ENCODE data around the gene SLC9A9. TPM values are rescaled to one million over a fixed set of nuclear protein-coding genes. Genes with fewer than 3 reads are reported as not detected.

Gene SLC9A9
- total RNA-seq, 2 donors from 2014 or later = 29.6 to 60.1 TPM

- ATAC-seq (ENCODE audit: insufficient number of reproducible peaks, low FRiP score, low read depth) (no peak), DNase-seq (ENCODE audit: low spot score) (no peak)
- no peak overlapping the region for H3K4me3 ChIP-seq
- no peaks in the 10 kb centered on the region for H3K9me3 ChIP-seq
- H3K27me3 ChIP-seq (replicated peaks; ENCODE audit: insufficient read depth) = no peaks in the 10 kb centered on the region
- H3K36me3 ChIP-seq = no peaks in the 10 kb centered on the region
- no peaks in the 10 kb centered on the region for H3K4me1 ChIP-seq (ENCODE audit: control insufficient read depth in 1 of 2, low read depth in 2 of 2)
- TF ChIP-seq, protein P1, sequence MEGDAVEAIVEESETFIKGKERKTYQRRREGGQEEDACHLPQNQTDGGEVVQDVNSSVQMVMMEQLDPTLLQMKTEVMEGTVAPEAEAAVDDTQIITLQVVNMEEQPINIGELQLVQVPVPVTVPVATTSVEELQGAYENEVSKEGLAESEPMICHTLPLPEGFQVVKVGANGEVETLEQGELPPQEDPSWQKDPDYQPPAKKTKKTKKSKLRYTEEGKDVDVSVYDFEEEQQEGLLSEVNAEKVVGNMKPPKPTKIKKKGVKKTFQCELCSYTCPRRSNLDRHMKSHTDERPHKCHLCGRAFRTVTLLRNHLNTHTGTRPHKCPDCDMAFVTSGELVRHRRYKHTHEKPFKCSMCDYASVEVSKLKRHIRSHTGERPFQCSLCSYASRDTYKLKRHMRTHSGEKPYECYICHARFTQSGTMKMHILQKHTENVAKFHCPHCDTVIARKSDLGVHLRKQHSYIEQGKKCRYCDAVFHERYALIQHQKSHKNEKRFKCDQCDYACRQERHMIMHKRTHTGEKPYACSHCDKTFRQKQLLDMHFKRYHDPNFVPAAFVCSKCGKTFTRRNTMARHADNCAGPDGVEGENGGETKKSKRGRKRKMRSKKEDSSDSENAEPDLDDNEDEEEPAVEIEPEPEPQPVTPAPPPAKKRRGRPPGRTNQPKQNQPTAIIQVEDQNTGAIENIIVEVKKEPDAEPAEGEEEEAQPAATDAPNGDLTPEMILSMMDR (IDR thresholded peaks at IDR 0.05) = no peak
- no peak overlapping the region for H3K27ac ChIP-seq
Observed at GRCh38 chr3:143657391-143657790, 190.9 kb downstream of the SLC9A9 start.

- Histone ChIP-seq H3K36me3 (no peaks in the 10 kb centered on the region), H3K27me3 (replicated peaks; ENCODE audit: insufficient read depth) (no peaks in the 10 kb centered on the region), H3K4me3 (no peak overlapping the region), H3K9me3 (no peaks in the 10 kb centered on the region), H3K27ac (no peak overlapping the region), H3K4me1 (ENCODE audit: control insufficient read depth in 1 of 2, low read depth in 2 of 2) (peaks cover 0 to 3% of the 10 kb centered on the region in 2 donors)
- no peak for ATAC-seq (ENCODE audit: insufficient number of reproducible peaks, low FRiP score, low read depth)
- TF ChIP-seq, protein P1 (IDR thresholded peaks at IDR 0.05) = no peak
- no peak for DNase-seq (ENCODE audit: low spot score)
Observed at GRCh38 chr3:143654906-143655305, 193.4 kb downstream of the SLC9A9 start.

DNA sequence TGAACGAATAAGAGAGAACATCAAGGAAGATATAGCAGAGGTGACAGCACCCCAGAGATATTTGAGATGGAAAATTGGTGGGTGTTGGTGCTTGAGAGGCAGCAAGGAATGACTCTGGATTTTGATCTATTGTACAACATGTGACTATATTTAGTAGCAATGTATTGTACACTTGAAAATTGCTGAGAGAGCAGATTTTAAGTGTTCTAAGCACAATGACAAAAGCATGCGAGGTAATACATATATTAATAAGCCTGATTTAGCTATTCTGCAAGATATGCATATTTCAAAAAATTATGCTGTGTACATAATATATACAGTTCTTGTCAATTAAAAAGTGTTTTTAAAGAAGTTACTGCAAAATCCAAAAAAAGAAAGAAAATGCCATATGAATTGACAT is 194.3 kb downstream of the SLC9A9 start:
- TF ChIP-seq, protein P1 (IDR thresholded peaks at IDR 0.05) = no peak
- Histone ChIP-seq H3K9me3 (no peaks in the 10 kb centered on the region), H3K4me3 (no peak overlapping the region), H3K36me3 (no peaks in the 10 kb centered on the region), H3K27ac (no peak overlapping the region), H3K4me1 (ENCODE audit: control insufficient read depth in 1 of 2, low read depth in 2 of 2) (peaks cover 0 to 3% of the 10 kb centered on the region in 2 donors), H3K27me3 (replicated peaks; ENCODE audit: insufficient read depth) (no peaks in the 10 kb centered on the region)
- no peak for ATAC-seq (ENCODE audit: insufficient number of reproducible peaks, low FRiP score, low read depth)
- no peak for DNase-seq (ENCODE audit: low spot score)

DNA sequence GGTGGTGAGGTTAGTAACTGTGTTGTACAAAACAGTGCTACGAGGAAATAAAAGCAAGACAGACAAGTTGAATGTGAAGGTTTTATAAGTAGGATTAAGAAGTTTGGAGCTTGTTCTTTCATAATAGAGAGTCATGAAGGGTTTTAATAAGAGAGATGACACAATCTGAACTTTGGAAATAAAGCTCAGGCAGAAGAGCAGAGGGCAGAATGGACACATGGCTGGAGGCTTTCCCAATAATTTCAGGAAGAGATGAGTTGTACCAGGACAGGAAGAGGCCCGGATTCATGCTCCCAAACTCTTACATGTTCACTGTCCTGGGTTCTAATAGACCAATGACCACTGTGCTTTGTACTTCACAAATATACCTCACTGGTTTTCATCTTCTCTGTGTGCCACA is 194.8 kb downstream of the SLC9A9 start:
- peaks cover 0 to 3% of the 10 kb centered on the region in 2 donors for H3K4me1 ChIP-seq (ENCODE audit: control insufficient read depth in 1 of 2, low read depth in 2 of 2)
- TF ChIP-seq, protein P1 (IDR thresholded peaks at IDR 0.05) = no peak

GRCh38 chr3:143652118-143652517 is 196.2 kb downstream of the SLC9A9 start:
- ATAC-seq (ENCODE audit: insufficient number of reproducible peaks, low FRiP score, low read depth) = no peak
- Histone ChIP-seq H3K4me1 (ENCODE audit: control insufficient read depth in 1 of 2, low read depth in 2 of 2) (peaks cover 0 to 3% of the 10 kb centered on the region in 2 donors), H3K27me3 (replicated peaks; ENCODE audit: insufficient read depth) (no peaks in the 10 kb centered on the region), H3K9me3 (no peaks in the 10 kb centered on the region), H3K36me3 (no peaks in the 10 kb centered on the region), H3K4me3 (no peak overlapping the region), H3K27ac (no peak overlapping the region)
- TF ChIP-seq, protein P1 (IDR thresholded peaks at IDR 0.05) = no peak
- DNase-seq (ENCODE audit: low spot score) = no peak

More for the DNA sequence above, 194.8 kb downstream of the SLC9A9 start:
- H3K4me3 ChIP-seq = no peak overlapping the region
- H3K36me3 ChIP-seq = no peaks in the 10 kb centered on the region
- no peak overlapping the region for H3K27ac ChIP-seq
- ATAC-seq (ENCODE audit: insufficient number of reproducible peaks, low FRiP score, low read depth) = no peak
- no peaks in the 10 kb centered on the region for H3K9me3 ChIP-seq
- no peaks in the 10 kb centered on the region for H3K27me3 ChIP-seq (replicated peaks; ENCODE audit: insufficient read depth)
- DNase-seq (ENCODE audit: low spot score) = no peak
